Dermis blood vessel endothelial cell (primary cell): ENCODE data around the gene ARAP1. TPM values are rescaled to one million over a fixed set of nuclear protein-coding genes. Genes with fewer than 3 reads are reported as not detected.

ENCODE experiments used
- total RNA-seq: library from RNA; depleted of rRNA; stranded (reverse); fragments of >200 nt; gene quantifications from 2 replicates; pipeline ENCODE4 v1.2.3, GENCODE V29; 2014

The ARAP1 gene
- total RNA-seq, 1 donor from 2014 or later = 80.0 TPM

Other genes with a start within 250 kb of the ARAP1 start
- gene PDE2A, start 78.0 kb downstream of the ARAP1 start, total RNA-seq = 351 and 380 TPM in 2 replicates
- 35.7 and 60.4 TPM in 2 replicates for gene STARD10, start 41.6 kb upstream of the ARAP1 start, total RNA-seq
- 6.5 and 22.1 TPM in 2 replicates for gene ATG16L2, start 62.0 kb upstream of the ARAP1 start, total RNA-seq